GM18499 (cell line): ENCODE measurements around the gene FADD.
"Not testable (repeated sequence)": the region's sequence is repeated elsewhere in the genome, so short reads cannot be mapped to it uniquely, and the experiment has no call there.

Source experiments
- ATAC-seq: cut with Tn5 transposase; IDR thresholded peaks from one replicate; pipeline ENCODE4 v1.9.1; 2021; ENCODE audit warnings: moderate number of reproducible peaks; ENCODE audit not compliant: insufficient read depth, unreplicated experiment

Gene FADD

DNA sequence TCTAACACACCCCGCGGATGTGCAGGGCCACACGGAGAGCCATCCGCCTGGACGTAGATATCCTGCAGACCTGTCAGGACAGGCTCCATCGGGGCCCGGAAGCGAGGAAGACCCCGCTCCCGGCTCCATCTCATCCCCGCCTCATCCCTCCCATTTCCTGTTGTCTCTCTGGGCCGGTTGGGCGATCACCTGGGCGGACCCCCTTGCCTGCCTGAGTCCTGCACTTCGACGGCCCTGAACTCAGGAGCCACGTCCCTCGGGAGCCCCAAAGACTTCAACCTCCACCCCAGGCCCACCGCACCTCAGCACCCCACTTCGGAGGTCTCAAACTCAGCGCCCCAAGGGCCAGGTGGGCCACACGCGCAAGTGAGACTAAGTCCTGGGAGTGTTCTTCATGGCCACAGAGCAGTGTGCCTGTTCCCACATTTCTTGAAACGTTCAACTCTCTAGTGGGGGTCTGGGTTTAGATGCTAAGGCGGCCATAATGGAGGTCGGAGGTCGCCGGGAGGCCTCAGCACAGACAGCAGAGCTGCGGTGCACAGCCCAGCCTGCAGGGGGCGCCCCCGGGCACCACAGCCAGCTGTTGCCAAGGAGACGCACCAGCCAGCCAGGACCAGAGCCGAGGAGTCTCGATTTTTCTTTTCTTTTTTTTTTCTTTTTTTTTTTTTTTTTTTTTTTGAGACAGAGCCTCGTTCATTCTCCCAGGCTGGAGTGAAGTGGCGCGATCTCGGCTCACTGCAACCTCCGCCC, 26.0 kb upstream of the FADD start:
- no peak for ATAC-seq

DNA sequence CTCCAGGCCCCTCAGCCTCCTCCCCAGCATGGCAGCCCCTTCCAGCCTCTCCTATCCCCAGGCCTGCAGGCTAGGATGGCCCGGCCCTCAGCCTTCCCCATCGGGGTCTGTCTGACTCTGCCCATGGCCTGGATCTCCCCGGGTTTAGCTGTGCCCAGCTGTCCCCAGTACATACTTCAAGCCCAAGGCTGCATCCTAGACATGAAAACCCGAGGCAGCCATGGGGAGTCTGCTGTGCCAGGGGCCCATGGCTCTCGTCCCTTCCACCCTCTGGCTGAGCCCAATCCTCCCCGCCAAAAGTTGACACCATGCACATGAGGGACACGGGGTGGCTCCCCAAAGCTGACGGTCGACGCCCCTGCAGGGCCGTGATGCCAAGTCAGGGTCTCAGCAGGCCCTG, 22.2 kb upstream of the FADD start:
- ATAC-seq = no peak

DNA sequence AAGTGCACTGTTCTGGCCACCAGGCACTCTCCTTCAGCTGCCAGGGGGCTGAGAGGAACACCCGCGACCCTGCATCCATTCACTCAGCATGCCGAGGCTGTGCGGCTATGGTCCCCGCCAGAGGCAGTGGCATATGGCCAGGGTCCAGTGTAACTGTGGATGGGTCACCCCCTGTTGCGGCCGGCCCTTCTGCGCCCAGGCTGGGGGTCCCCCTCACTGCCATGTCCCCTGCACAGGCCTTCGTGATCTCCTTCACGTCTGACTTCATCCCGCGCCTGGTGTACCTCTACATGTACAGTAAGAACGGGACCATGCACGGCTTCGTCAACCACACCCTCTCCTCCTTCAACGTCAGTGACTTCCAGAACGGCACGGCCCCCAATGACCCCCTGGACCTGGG, 20.8 kb upstream of the FADD start:
- no peak for ATAC-seq

DNA sequence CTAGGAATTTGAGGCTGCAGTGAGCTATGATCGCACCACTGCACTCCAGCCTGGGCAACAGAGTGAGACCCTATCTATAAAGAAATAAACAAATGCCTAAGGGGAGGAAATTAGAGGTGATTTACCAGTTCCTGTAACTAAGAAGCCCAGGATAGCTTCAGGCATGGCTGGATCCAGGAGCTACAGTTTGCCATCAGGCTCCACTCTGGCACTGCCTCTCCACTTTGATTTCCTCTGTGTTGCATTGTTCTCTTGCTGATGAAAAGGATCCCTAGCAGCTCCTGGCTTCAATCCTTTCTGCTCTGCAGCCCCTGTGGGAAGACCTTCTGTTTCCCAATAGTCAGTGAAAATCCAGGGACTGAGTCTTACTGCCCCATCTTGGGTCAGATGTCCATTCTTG, 20.1 kb upstream of the FADD start:
- no peak for ATAC-seq

DNA sequence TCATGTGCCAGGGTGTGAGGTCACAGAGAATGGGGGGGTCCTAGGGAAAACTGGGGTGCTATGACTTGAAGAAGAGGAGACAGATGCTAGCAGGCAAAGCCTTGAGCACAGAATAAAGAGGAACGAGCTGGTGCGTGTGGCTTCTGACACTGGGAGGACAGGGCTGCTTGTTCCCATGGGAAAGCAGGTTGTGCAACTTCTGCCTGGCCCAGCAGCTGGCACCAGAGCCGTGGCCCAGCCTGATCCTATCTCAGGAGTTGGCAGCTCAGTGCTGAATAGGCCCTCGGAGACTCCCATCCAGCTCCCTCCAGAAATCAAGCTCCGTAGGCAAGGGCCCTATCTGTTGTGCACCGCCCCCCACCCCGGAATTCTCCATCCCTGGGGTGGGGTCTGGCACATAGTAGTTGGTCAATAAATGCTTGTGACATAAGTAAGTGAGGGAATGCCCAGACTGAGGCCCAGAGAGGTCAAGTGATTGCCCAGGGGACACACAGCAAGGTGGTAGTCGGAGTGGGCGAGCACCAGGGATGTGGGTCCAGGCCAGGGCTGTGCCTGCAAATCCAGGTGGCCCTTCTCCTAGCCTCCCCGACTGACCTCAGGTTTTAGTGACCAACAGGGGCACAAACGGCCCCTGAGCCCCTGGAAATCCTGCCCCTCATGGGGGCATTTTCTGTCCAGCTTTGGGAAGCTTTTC, 19.5 kb upstream of the FADD start:
- ATAC-seq = no peak

DNA sequence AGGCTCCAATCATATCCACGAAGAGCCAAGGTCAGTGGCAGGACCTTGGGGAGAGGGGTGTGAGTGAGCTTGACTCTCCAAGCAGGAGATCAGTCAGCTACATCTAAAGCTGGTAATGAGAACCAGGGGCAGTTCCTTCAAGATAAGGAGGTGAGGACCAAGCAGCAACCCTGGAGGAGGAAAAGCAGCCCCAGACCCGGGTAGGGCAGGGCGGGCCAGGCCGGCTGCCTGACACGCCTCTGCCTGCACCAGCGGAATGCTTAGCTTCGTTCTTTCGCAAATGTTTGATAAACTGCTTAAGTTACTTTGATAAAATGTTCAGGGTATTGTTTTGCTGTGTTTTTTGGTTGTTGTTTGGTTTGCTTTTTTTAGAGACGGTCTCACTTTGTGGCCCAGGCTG, 18.7 kb upstream of the FADD start:
- ATAC-seq = no peak

DNA sequence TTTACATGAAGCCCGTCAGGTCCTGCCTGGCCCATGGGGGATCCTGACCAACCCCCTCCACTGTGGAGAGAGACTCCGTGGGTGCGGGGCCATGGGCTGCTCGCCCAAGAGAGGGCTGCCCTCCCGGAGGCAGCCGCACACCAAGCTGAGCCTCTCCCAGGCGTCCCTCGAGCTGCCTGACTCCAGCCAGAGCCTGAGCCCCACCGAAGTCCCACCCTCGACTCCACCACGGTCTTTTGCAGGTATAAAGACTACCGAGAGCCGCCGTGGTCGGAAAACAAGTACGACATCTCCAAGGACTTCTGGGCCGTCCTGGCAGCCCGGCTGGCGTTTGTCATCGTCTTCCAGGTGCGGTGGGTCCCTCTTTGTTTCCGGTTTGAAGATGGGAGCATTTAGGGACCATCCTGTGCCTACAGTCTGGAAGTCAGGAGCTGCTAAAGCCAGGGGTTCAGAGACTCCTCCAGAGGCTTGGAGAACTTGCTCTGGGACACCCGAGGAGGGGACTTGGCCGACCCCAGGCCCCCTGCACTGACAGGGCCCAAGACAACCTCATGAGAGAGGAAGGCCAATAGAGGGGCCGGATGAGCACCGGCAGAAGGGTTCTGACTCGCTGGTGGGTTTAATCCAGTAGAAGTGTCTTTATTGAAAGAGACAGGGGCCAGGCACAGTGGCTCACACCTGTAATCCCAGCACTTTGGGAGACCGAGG, 17.6 kb upstream of the FADD start:
- ATAC-seq = no peak

DNA sequence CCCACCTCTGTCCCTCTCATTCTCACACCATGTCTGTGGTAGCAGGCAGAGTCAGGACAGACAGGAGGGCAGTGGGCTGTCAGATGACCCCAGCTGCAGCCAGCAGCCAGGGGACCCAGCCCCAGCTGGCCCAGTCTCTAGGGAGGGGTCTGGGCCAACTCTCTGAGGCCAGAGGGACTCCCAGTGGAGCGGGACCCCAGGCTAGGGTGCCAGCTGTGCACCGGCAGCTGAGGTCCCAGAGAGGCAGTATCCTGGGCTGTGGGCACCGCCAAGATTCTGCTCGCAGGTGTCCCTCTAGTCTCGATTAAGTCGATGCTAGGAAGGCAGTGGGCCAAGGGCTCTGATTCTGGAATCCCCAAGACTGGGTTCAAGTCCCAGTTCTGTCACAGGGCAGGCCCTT, 16.7 kb upstream of the FADD start:
- ATAC-seq = no peak

DNA sequence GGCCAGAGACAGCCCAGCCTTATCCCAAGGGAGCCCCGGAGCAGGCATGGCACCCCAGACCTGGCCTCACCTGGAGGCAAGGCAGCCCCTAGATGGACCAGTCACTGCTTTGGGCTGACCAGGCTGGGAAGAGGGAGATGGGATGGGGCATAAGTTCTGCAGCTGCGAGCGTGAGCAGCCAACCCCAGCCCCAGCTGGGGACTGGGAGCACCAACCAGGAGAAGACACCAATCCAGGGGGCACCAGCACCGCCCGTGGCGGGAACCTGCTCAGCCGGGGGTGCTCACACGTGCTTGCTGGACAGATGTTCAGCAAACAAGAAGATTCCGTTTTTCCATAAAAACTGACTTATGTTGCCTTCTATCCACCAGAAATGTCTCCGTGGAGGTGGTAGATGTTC, 16.2 kb upstream of the FADD start:
- no peak for ATAC-seq

DNA sequence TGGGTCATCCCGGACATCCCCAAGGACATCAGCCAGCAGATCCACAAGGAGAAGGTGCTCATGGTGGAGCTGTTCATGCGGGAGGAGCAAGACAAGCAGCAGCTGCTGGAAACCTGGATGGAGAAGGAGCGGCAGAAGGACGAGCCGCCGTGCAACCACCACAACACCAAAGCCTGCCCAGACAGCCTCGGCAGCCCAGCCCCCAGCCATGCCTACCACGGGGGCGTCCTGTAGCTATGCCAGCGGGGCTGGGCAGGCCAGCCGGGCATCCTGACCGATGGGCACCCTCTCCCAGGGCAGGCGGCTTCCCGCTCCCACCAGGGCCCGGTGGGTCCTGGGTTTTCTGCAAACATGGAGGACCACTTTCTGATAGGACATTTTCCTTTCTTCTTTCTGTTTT, 15.3 kb upstream of the FADD start:
- no peak for ATAC-seq

DNA sequence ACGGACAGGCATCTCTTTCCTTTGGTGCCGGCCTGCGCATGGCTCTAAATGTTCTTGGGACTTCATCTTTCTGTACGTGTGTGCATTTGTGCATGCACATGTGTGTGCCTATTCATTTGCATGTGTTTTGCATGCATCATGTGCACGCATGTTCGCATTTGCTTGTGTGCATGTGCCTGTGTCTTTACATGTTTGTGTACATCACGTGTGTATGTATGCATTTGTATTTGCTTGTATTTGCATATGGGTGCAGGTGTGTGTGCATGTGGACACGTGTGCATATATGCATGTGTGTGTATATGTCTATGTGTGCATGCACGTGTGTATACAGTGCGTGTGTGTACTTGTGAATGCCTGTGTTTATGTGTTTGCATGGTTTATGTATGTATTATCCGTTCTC, 13.5 kb upstream of the FADD start:
- no peak for ATAC-seq

DNA sequence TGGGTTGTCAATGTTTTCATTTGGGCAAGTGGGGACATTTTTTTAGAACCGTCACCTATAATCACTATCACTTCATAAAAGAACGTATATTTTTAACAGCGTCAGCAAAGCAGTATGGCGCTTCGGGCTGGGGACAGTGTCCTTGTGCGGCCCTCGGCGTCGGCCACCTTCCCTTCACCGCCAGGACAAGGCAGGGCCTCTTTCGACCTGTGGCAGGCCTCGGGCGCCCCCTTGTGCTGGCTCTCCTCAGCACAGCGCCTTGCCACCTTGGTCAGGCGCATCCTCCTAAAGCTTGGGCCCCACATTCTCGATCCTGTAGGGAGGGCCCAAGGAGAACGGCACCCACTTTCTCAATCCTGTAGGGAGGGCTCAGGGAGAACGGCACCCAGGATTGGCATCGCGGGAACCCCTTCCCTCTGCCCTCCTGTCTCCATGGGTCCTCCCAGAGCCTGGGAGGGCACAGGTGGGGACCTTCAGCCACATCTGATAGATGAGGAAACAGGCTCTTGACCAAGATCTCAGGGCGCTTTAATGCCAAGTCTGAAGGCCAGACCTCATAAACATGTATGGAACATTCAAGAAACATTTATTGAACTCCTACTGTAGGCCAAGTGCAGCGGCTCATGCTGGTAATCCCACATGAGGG, 11.5 kb upstream of the FADD start:
- ATAC-seq = no peak

DNA sequence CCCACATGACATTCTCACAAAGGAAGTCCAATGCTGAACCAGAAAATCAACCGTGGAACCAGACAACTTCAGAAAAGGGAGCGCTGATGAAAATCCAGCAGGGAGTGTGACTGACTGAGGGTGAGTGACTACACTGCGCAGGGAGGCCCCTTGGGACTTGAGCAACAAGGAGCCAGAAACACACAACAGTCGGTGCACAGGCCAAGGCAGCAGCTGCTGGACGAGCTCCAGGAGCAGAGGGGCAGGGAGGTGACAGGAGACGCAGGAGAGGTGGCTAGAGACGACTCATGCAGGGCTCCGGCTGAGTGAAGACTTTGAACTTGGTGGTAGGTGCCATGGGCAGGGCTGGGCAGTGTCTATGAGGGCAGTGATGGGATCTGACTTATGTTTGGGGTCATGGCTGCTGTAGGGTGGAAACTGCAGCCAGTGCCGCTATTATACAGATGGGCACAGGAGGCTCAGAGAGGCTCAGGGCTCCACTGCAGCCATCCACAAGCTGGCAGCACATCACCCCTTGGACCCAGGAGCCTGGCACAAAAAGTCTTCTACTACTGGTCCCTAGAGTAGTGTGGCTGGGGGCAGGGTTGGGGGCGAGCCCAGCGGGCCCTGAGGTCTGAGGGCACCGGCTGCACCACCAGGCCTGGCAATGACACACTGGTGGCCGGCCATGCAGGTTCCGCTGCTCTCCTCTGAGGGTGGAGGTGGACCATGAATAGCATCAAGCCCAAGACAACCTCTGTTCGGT, 10.3 kb upstream of the FADD start:
- no peak for ATAC-seq

DNA sequence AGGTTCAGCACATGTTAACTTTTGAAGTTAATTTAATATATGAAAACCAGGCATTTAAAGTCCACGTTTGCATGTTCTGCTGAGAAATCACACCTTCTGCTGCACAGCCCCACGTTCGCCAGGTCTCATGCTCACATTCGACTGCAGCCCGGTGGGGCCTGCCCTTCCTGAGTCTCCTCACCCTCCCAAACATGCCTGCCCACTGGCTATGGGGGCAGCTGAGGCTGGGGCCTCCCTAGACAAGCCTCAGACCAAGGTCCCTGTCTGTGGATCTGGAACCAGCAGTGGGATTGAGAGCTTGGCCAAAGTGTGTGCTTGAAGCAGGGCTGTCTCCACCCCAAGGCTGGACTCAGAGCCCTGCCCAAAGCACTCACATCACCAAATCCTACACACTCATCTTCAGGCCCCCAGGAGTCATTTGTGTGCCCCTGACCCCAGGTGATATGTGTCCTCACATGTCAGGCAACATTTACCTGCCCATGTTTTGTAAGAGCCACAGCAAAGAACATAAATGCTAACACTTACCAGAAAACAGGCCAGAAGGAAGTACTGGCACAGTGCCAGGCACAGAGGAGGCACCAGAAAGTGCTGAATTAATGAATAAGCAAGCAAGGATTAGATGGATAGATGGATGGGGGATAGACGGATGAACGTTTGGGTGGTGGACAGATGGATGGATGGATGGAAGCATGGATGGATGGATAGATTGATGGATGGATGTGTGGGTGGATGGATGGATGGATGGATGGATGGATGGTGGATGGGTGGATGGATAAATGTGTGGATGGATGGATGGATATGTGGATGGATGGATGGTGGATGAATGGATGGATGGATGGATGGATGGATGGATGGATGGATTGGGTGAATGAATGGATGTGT, 9.4 kb upstream of the FADD start:
- ATAC-seq = no peak

DNA sequence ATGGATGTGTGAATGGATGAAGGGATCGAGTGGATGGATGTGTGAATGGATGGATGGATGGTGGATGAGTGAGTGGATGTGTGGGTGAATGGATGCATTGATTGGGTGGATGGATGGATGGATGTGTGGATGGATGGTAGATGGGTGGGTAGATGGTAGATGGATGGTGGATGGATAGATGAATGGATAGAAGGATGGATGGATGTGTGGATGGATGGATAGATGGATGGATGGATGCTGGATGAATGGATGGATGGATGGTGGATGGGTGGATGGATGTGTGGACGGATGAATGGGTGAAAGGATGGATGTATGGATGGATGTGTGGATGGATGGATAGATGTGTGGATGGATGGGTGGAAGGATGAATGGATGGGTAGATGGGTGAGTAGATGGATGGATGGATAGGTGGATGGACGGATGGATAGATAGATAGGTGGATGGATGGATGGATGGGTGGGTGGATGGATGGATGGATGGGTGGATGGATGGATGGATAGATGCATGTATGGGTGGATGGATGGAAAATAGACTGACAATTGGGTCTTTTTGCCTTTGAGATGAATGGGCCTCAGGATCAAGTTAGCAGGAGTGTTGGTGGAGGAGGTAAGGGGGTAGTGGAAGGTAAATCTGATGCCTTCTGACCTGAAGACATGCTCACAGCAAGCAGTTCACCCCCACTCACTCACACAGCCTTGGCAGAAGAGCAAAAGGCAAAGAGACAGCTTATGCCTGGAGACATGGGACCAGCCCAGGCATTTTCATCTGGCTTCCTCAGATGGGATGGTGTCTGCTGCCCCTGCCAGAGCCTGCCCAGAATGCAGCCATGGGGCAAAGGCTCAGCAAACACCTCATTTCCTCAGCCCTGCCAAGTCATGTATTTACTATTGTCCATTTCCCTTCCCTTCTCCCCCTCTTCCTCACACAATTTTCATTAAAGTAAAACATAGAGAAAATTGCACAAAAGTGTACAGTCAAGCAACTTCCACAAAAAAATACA, 8.0 kb upstream of the FADD start:
- no peak for ATAC-seq

DNA sequence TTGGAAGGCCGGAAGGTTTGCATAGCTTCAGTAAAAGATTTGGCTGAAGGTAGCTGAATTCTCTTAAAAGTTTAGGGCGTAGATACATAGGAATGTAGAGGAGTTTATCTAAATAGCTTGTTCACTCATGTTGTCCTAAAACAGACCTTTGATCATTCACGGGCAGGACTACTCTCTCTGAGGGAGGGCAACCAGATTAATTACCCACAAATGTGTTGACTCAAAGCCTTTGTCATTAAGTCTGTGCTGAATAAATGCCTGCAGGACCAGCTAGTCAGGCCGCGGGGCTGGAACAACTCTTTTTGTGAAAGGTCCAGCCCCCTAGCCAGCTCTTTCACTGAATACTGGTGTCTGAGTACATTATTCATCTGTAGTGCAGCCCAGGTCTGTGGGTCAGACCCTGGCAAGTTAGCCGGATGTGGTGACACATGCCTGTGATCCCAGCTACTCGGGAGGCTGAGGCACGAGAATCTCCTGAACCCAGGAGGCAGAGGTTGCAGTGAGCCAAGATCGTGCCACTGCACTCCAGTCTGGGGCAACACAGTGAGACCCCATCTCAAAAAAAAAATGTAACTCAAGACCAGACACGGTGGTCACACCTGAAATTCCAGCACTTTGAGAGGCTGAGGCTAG, 2.8 kb upstream of the FADD start:
- ATAC-seq = no peak

DNA sequence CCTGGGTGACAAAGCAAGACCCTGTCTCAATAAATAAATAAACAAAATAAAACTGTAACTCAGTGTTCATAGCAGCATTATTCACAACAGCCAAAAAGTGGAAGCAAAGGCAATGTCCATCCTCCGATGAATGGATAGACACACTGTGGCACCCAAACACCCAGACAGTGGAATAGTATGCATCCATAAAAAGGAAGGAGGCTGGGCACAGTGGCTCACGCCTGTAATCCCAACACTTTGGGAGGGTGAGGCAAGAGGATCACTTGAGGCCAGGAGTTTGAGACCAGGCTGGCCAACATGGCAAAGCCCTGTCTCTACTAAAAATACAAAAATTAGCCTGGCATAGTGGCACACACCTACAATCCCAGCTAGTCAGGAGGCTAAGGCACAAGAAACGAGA, 2.0 kb upstream of the FADD start:
- ATAC-seq = not testable (repeated sequence)
